Cortex of kidney (tissue), 1 donor: Measurements from ENCODE around the gene KNCN.

Experiments
- DNase-seq: peaks from one replicate; lab custom pipeline; 2025; lab: John Stamatoyannopoulos, UW

Gene KNCN

GRCh38 chr1:46523496-46524353, 27.7 kb downstream of the KNCN start:
- no peak for DNase-seq

DNA sequence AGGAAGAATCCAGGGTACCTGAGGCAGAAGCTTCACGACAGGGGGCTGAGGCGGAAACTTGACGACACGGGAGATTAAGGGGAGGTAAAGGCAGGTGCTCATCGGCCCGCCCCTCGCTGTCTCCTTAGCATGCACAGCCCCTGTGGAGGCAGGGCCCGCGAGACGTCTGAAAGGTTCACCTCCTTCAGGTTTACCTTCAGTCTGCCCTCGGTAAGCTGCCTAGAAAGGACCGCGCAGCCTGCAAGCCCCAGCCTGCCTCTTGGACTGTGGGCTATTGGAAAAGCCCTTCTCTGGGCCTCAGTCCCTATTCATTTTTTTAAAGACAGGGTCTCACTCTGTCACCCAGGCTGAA, 28.5 kb downstream of the KNCN start:
- no peak for DNase-seq

GRCh38 chr1:46522184-46522968, 29.1 kb downstream of the KNCN start:
- DNase-seq, result no peak

DNA sequence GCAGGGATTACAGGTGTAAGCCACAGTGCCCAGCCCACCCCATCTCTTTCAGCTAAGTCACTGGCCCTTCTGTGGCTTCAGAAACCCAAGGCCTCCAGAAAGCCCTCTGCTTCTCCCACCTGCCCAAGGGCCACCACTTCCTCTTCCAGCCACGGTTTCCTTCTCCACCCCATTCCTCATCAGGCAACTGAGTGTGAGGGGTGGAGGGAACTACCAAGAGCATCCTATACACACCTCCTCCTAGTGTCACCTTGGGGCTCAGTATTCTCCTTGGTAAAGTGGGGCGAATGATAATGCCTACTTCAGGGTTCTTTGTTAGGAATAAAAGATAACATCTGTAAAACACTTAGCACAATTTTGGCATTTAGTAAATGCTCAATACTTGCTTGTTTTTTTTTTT, 30.0 kb downstream of the KNCN start:
- DNase-seq, result no peak

GRCh38 chr1:46520063-46520911, 31.2 kb downstream of the KNCN start:
- no peak for DNase-seq

GRCh38 chr1:46519209-46519608, 32.2 kb downstream of the KNCN start:
- no peak for DNase-seq

DNA sequence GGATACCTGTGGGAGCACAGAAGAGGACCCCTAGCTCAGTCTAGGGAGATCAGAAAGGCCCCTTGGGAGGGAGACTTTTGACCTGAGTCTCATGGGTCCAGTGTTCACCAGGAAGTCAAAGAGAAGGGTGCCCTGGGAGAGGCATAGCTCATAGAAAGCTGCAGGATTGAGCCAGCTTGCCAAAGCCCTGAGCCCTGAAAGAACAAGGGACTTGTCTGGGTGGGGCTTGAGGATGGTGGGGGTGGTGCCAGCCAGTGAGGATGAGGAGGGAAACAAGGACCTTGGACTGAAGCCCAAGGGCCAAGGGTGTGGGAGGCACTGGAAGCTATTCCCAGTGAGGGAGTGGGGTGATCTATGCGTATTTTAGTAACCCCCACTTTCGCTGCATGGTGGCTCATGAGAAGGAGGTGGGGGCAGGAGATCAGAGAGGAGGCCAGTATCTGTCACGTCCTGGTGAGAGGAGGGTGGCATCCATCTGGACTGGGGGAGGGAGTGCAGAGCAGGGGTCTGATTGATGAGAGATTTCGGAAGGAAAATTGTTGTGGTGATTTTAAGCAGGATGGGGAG, 33.4 kb downstream of the KNCN start:
- no peak for DNase-seq

- no peak for DNase-seq
These were observed 34.3 kb downstream of the KNCN start for GRCh38 chr1:46517010-46517600.

GRCh38 chr1:46516200-46516950, 35.1 kb downstream of the KNCN start:
- DNase-seq, result no peak

- DNase-seq, result no peak
These were observed 35.9 kb downstream of the KNCN start for GRCh38 chr1:46515576-46515975.

DNA sequence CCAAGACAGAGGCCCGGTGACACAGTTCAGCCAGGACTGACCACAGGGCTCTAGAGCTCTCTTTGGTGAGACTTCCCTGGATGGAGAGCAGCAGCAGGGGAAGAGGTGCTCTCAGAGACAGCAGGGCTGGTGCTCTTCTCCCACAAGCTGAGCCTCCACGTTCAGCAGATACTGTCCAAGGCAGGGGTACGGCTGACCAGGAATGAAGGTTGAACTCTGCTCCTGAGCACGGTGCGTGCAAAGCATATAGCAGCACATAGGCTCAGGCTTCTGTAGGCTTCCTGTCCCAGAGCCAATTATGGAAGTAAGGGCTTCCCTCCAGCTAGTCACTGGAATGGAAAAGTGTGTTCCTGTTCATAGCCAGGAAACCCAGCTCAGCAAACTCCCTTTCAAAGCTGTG, 37.9 kb downstream of the KNCN start:
- no peak for DNase-seq

DNA sequence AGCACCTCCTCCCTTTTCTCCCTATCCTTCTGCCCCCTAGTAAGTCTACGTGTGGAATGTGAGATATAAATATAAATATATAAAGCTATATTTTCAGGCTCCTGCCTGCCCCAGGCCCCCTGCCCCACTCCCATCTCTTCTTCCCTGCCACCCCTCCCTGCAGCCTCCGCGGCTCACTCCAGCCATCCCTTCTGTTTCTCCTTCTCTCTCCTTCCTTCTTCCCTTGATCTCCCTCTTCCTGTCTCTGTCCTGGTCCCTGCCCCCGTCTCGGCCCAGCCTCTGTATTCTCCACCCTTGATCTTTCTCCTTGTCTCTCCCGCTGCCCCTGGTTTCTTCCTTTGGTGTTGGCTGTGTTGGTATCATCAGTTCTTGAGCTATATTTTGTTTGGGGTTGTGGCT, 38.7 kb downstream of the KNCN start:
- DNase-seq, result no peak

GRCh38 chr1:46512135-46512791, 39.2 kb downstream of the KNCN start:
- DNase-seq, result no peak

DNA sequence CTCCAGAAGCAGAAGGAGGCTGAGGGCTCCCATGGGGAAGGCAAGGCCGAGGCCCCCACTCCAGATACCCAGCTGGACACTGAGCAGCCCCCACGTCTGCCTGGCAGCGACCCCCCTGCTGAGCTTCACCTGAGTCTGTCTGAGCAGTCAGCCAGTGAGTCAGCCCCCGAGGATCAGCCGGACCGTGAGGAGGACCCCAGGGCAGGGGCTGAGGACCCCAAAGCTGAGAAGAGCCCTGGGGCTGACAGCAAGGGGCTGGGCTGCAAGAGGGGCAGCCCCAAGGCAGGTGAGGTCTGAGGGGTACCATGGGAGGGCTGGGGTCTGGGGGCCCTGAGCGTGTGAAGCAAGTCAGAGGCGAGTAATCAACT, 40.5 kb downstream of the KNCN start:
- DNase-seq, result no peak

- no peak for DNase-seq
These were observed 41.0 kb downstream of the KNCN start for GRCh38 chr1:46510341-46510997.

GRCh38 chr1:46508757-46509156, 42.7 kb downstream of the KNCN start:
- DNase-seq, result no peak

DNA sequence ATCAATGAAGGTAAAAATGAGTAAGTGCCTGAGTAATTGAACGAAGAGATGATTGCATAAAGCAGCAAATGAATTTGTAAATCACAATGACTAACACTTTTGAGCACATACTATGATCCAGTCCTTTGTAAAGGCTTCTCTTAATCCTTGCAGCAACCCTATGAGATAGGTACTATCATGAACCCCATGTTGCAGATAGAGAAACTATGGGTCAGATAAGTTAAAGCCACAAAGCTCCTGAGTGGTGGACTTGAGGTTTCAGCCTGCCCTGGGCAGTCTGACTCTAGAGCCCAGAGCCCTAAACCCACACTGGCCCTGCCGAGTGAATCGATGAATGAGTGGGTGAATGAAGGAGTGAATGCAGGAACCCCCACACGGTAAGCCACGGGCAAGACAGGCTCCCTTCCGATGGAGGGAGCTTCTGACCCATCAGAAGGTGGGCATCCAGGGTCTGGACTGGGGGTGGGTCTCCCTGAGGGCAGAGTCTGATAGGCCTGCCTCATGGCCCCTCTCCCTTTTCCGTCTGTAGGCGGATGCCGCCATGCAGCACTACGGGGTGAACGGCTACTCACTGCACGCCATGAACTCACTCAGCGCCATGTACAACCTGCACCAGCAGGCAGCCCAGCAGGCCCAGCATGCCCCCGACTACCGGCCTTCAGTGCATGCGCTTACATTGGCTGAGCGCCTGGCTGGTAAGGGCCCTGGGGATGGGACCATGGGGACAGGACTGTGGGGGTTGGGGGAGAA, 44.8 kb downstream of the KNCN start:
- DNase-seq, result no peak

DNA sequence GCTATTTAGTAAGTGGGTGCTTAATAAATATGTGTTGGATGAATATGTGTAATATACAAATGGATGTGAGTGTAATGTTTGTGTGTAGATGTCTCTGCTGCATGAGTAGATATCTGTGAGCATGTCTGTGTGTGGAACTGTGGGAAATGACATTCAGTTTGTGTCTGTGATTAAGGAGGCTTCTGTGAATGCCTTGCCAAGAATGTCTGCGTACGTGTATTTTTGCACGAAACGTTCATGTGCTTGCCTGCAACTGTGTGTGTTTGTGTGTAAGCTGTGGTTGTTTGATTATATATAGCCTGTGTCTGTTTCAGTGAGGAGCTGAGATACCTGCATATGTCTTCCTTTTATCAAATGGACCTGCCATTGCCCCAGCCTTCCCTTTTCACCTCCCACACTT, 48.0 kb downstream of the KNCN start:
- DNase-seq, result no peak

GRCh38 chr1:46501528-46501927, 49.9 kb downstream of the KNCN start:
- DNase-seq, result no peak
